GM18519 (cell line): ENCODE measurements around the gene BICRA.
"Not testable (repeated sequence)": the region's sequence is repeated elsewhere in the genome, so short reads cannot be mapped to it uniquely, and the experiment has no call there.

Experiments
- ATAC-seq: cut with Tn5 transposase; IDR thresholded peaks from one replicate; pipeline ENCODE4 v1.9.1; 2021; ENCODE audit warnings: mild to moderate bottlenecking, moderate library complexity; ENCODE audit not compliant: unreplicated experiment, low FRiP score

Gene BICRA

GRCh38 chr19:47658431-47659348 lies 49.8 kb downstream of the BICRA start:
- ATAC-seq = no peak

GRCh38 chr19:47660435-47660832 lies 51.5 kb downstream of the BICRA start:
- ATAC-seq = no peak

GRCh38 chr19:47661161-47661560 lies 52.2 kb downstream of the BICRA start:
- no peak for ATAC-seq

- ATAC-seq = no peak
These were observed 52.7 kb downstream of the BICRA start for GRCh38 chr19:47661611-47662010.

- no peak for ATAC-seq
These were observed 54.5 kb downstream of the BICRA start for GRCh38 chr19:47663435-47663910.

- ATAC-seq = no peak
These were observed 55.2 kb downstream of the BICRA start for GRCh38 chr19:47663911-47664771.

- ATAC-seq = not testable (repeated sequence)
These were observed 59.6 kb downstream of the BICRA start for GRCh38 chr19:47668556-47668955.

- ATAC-seq = no peak
These were observed 61.8 kb downstream of the BICRA start for GRCh38 chr19:47670736-47671135.

GRCh38 chr19:47671499-47671898 lies 62.6 kb downstream of the BICRA start:
- no peak for ATAC-seq

- ATAC-seq = no peak
These were observed 64.5 kb downstream of the BICRA start for GRCh38 chr19:47673426-47673825.

GRCh38 chr19:47674548-47674947 lies 65.6 kb downstream of the BICRA start:
- ATAC-seq = no peak

GRCh38 chr19:47675271-47675670 lies 66.3 kb downstream of the BICRA start:
- no peak for ATAC-seq

- no peak for ATAC-seq
These were observed 66.9 kb downstream of the BICRA start for GRCh38 chr19:47675859-47676258.

- no peak for ATAC-seq
These were observed 67.9 kb downstream of the BICRA start for GRCh38 chr19:47676811-47677210.

- no peak for ATAC-seq
These were observed 70.4 kb downstream of the BICRA start for GRCh38 chr19:47679251-47679900.

GRCh38 chr19:47679922-47680857 lies 71.3 kb downstream of the BICRA start:
- ATAC-seq = no peak

- no peak for ATAC-seq
These were observed 72.0 kb downstream of the BICRA start for GRCh38 chr19:47680858-47681332.

- ATAC-seq = no peak
These were observed 72.5 kb downstream of the BICRA start for GRCh38 chr19:47681388-47681787.

GRCh38 chr19:47681936-47682335 lies 73.0 kb downstream of the BICRA start:
- no peak for ATAC-seq
